GM19238 (cell line): Measurements from ENCODE around the gene POLA1.

ENCODE experiments used
- DNase-seq: peaks from one replicate; pipeline ENCODE4 v3.0.0; 2011; ENCODE audit warnings: low spot score; ENCODE audit not compliant: insufficient read length

POLA1 gene

DNA sequence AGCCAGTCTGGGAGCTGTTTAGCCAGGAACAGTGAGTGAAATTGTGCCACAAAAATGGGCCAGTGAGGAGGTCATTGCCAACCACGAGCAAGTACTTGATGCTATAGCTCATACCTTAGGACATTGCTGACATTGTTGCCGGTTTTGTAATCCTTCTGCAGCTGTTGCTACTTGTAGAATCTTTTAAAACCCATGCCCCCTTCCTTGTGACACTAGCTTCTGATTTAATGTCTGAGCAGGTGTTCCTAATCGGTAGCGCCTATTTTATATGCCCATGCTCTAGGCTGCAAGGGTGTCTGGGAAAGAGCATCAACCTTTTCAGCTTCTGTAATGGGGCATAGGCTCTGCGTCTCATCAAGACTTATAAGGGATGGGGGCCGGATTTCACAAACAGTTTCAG, 2.6 kb downstream of the POLA1 start:
- DNase-seq: no peak

DNA sequence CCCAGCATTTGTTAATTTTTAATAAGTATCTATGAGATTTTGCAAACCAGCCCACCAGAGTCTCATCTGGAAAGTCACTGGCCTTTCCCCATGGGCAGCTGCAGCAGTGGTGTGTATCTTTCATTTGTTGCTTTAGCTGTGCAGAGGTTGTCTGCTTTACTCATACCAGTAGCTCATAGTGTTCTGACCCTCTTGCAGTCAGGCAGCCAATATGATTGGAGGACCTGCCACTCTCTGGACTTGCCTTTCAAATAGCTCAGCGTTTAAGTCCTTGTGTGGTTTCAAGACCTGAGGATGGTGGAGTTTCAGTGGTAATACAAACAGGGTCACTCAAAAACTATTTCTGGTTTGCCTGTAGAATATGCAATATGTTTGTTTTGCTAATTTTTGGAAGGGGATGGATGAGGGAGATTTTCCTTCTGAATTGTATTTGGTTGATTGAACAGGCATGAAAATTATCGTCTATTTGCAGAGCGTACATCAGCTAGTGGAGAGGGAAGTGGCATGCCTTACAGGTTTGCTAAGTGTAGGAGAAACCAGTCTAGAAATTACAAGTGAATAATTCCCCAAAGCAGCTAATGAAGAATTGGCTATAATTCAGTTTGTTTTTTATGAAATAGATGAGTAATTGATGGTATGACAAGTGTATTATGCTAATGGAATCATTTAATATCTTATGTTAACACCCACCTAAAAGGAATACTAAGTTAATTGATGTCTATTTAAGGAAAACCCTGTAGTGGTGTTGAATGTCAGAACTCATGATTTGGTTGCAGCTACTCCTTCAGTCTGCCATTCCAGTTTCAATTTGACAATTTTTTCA, 8.9 kb downstream of the POLA1 start:
- peak; percentile 19 for DNase-seq

DNA sequence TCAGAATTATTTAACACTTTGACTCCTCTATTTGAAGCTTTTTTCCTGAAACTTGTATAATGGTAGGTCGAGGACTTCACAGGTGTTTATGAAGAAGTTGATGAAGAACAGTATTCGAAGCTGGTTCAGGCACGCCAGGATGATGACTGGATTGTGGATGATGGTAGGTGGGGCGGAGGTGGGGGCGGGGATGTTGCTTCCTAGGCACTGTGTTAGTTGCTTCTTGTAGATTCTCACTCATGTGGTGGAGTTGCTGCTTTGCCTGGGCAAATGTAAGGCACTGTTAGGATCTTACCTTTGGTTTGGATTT, 9.4 kb downstream of the POLA1 start:
- DNase-seq: no peak

DNA sequence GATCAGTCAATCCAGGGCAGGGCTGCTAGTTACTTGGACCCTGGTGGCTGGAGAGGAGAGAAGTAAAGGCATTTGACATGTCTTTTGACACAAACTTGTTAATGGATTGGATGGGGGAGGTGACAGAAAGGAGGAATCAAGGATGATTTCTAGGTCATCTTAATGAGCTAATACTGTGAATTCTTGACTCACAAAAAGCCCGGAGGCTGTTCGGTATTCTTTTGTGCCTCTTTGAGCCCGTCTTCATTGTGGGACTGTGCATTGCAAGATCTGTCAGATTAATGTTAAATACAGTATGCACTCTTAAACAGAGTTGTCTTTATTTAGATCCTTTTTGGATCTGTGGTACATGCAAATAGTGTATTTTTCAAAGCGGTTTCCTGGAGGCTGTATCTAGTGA, 25.1 kb downstream of the POLA1 start:
- DNase-seq: no peak

DNA sequence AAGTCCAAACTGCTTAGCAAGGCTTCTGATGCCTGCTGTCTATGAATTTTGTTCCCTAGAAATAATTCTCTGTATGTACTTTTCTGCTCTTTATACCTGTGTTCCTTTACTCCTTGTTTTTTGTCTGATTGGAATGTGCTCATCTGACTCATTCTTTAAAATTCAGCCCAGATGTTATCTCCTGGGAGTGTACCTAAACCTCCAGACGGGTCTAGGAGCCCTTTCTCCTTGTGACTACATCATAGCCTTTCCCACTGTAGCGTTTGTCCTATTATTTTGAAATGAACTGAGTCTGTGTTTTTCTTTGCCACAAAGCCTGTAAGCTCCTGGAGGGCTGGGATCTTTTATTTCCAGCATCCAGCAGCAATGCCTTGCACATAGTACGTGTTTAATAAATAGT, 26.3 kb downstream of the POLA1 start:
- no peak for DNase-seq

DNA sequence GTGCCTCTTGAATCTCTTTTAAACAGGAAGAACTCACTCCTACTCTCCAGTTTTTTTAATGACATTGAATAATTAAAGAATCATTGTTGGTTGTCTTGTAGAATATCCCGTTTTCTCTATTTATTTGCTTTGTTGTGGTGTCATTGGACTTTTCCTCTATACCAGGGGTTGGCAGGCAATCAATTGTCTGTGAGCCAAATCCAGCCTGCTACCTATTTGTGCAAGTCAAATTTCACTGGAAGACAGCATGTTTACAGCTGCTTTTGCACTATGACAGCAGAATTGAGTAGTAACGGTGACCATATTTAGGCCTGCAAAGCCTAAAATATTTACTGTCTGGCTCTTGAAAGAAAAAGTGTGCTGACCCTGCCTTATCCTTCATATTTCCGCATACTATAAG, 34.8 kb downstream of the POLA1 start:
- no peak for DNase-seq

DNA sequence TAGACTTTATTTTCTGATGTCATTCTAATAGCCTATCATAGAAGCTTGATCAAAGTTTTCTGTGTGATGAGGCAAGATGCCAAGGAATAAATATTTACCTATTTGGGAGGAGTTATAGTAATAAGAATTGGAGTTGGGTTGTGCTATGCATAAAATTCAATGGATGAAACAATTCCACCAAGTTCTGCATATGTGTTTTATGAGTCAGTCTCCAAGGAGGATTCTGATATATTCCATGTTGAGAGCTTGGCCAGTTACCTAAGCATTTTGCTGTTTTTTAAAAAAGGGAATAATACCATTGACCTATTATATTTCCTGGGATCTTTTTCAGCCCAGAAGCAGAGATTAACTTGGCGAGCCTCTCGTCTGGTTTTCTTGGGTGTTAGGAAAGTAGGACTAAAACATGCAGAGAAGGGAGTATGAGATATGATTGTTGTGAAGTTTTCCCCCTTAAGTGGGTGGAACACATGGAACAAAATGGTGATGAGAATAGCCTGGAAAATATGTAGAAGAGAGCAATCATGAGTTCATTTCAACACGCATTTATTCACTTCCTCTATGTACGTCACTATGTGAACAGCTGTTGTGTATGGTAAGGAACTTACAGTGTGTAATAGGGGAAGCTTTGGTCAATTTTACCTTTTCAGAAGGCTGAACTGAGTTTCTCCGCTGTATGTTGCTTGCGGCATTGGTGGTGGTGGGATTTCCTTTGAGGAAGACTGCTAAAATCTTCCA, 39.2 kb downstream of the POLA1 start:
- DNase-seq: no peak

DNA sequence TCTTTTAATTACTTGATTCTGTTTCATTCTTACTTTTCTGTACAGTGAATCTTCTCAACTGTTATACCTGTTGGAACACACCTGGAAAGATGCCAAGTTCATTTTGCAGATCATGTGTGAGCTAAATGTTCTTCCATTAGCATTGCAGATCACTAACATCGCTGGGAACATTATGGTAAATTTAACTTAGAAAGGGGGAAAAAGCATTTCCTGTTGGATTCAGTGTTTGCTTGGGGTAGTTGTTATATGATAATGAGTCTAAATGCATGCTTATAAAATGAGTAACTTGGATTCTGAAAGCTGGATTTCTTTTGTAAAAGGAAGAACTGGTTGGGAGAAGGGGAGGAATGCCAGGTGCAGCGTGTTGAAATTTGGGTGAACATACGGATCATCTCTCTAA, 47.6 kb downstream of the POLA1 start:
- no peak for DNase-seq

DNA sequence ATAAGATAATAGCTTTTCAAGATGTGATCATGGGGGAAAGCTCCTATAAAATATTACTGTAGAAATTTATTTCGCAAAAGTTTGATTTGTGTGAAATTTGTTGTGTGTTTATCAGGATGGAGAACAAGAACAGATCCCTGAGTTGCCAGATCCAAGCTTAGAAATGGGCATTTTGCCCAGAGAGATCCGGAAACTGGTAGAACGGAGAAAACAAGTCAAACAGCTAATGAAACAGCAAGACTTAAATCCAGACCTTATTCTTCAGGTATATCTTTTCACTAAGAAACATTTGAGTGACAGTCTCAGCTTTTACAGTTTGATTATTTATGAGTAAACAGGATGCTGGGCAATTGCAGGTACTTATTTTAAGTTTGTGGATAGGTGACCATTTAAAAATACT, 54.5 kb downstream of the POLA1 start:
- no peak for DNase-seq

DNA sequence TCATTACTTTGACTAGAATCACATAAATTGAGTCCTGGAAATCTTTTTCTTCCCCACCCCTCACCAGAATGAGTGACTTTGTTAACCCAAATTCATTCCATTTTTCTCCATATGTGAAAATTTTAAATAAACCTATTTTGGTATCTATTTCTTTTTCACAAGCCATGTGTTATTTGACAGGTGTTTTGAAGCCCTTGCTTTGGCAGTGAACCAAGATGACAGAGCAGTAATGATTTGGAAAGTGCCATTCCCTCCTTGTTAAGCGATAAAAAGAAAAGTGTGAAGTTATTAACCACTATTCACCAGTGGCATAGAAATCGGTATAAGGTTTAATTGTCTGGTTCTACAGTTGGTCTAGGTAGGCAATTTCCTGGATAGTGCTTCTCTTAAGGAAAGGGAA, 66.1 kb downstream of the POLA1 start:
- no peak for DNase-seq

DNA sequence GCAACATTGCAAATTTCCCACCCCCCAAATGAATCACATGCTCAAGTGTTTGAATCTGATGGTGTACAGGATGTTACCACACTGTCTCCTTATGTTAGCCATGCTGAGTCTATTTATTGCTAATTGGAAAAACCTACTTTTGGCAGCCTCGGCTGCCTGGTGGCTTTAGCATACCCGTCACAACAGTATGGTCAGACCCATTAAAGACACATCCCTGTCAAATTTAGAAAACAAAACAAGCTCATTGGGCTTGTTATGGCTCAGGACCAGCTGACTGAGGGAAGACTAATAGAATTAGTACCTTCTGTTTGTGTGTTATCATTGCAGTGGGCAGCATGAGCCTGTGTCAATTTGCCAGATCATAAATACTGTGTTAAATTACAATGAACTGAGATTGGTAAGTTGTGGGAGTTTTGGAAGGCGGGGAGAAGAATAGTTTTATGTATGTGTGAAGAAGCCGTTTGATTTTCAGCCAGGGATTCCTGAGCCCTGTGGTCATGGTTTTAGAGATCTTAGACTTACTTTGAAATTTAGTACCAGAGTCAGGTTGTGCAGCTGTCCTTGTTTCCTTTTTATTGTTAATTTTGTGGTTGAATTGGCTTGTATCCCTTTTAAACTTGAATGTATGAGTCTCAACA, 66.8 kb downstream of the POLA1 start:
- no peak for DNase-seq

DNA sequence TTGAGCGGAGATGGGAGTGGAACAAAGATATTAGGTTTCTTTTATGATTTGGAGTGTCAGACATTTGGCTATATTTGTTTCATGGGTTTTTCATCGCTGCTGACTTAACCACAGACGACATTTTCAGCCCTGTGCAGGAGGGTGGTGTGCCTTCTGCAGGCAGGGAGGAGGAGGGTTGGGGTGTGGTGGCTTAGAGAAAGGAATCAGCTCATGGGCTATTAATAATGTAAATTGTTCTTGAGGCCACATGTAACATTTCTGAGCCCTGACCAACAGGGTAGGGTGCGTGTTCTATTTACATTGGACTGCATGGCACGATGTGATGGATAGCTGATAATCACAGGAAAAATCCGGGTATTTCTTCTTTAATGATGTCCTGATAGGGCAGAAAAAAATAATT, 67.6 kb downstream of the POLA1 start:
- no peak for DNase-seq

DNA sequence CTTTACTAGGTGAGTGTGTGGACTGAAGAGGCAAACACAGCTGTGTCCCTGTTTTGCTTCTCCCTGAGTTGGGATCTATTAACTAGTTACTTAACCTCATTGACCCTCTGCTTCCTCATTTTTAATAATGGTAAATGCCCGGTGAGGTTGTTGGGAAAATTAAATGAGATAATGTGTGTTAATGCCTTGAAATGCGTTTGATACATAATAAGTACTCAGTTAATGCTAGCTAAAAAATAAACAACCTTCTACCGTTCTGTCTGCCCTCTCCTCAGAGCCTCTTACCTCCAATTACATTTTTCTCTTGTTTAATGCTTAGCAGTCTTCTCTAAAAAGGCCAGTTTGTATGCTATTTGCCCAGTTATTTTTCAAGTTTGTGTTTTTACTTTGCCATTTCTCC, 70.3 kb downstream of the POLA1 start:
- no peak for DNase-seq

DNA sequence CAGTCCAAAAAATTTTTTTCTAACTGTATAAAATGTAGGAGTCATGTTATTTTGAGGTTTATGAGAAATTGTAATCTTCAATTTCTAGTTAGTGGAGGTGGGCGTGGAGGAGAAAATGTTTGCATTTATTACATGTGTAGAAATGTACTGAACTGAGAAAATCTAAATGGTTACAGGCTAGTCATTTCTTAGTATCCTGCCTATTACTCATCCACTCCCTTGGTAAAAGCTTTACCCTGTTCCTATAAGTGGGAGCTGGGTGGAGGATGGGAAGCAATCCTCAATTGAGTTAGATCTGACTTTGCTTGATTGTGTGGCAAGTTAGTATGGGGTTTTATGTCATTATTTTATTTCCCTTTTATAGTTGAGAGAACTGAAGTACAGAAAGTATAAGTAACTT, 73.8 kb downstream of the POLA1 start:
- DNase-seq: no peak

DNA sequence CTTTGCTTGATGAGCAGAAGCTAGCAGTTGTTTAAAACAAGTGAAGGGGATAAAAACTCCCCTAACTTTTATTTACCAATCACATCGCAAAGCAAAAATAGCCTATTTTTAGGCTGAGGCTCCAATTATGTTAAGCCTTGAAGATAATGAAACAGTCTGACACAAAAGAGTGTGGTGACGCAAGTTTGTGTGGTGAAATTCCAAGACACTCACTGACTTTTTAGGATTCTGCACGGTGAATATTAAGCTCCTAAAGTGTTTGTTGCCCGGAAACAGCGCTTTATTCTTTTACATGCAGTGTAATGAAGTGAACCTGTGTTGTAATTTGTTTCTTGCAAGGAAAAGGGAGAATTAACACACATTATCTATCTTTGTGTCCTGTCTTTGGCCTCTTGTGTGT, 74.8 kb downstream of the POLA1 start:
- no peak for DNase-seq

DNA sequence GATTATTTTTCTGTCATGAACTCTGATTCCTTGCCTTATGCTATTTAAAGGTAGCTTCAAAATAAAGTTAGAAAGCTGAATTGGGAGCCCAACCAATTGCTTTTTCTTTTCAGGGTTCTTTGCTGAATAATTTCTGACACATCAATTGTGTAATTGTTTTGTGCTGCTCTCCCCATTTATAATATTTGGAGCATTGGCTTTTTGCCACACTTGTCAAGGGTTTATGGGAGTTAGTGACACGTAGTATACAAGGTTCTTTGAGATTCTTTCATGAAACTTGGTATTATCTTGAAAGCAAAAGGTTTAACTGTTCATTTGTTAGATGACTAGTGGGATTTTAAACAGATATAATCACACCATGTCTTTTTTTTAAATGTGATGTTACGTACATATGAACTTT, 80.9 kb downstream of the POLA1 start:
- DNase-seq: no peak

DNA sequence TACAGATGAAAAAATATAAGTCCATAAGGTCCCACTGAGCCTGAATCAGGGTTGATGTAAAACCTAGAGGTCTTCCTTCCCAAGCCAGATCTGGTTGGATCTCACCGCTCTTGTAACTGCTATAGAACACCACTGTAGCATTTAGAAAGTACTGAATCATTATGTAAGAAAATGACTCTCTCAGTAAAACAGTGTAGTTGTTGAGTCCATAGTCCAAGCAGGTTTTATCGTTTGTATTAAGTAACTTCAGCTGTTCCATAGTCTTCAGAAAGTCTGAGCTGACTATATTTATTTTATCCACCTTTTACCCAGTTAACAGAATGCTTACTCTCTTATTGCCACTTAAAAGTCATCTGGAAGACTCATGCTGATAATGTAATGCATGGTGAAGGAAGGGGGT, 82.2 kb downstream of the POLA1 start:
- no peak for DNase-seq

DNA sequence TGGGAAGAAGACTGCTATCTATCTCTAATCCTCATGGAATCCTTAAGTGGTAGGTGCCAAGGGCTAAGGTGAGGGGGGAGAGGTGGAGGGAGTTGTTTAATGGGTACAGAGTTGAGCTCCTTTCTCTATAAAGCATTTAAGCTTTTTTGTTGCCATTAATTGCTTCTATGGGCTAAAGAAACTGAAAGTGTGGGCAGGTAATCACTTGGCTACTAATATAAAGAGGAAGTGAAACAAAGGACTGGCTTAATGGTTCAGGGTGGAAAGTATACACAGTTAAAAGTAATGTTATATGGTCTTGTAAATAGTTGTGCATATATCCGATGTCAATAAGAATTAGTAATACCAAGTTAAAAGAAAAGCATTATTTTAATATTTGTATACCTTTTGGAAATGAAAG, 83.9 kb downstream of the POLA1 start:
- DNase-seq: peak; percentile 17

DNA sequence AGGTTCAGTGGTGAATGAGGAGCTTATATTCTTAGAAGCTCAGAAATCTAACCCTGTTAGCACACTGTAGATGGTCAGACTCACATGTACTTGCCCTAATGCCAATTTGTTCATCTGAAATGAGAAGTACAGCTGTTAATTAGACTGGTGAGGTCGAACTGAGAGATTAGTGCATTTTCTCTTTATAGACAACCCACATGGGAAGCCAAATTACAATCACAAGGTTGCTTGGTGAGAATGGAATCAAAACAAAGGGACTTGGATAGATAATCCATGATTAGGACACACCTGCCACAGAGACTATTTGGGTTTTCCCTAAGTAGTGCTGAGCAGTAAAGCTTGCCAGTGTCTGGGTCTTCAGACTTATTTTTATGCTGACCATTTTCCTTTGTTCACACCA, 88.3 kb downstream of the POLA1 start:
- no peak for DNase-seq

DNA sequence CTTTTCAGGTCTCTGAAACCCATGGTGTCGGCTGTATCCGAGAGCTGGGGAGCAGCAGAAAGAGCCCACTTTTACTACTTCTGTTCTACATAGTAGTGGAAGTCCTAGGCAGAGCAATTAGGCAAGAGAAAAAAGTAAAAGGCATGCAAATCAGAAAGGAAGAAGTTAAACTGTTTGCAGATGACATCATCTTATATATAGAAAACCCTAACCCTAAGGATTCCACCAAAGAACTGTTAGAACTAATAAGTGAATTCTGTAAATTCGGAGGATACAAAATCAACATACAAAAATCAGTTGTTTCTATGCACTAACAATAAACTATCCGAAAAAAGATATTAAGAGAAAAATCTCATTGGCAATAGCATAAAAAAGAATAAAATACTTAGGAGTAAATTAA, 95.3 kb downstream of the POLA1 start:
- DNase-seq: no peak

DNA sequence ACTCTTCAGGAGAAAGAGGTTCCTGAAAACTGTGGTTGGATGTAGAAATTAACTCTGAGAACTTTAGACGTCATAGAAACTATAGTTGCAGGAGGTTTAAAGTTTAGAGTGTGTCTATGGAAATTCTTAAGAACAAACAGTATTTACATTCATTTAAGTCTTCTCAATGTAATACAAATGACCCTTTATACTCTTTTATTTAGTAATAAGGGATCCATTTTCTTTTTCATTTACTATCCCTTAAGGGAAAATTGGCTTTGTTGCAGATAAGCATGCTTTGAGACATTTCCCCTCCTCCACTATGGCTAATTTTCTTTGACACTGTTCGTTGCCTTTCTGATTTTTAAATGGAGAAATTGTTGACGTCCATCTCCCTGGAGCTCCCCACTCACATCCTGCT, 96.4 kb downstream of the POLA1 start:
- DNase-seq: no peak

DNA sequence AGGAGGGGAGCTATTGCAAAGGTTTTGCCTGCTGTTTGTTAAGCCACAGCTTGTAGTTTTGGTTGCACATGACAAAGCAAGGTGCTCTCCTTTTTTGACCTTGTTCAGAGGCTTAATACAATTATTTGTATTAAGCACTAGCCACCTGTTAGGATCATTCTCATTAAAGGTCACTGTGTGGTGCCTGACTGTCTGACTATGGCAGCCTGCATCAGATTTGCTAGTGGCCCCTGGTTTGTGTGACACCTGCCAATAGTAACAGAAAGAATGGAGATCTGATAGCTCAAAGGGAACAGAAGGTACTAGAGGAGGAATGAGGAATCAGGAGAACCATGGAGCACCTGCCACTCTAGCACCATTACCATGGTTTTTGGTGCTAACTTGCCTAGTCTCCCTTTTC, 102.5 kb downstream of the POLA1 start:
- DNase-seq: no peak

DNA sequence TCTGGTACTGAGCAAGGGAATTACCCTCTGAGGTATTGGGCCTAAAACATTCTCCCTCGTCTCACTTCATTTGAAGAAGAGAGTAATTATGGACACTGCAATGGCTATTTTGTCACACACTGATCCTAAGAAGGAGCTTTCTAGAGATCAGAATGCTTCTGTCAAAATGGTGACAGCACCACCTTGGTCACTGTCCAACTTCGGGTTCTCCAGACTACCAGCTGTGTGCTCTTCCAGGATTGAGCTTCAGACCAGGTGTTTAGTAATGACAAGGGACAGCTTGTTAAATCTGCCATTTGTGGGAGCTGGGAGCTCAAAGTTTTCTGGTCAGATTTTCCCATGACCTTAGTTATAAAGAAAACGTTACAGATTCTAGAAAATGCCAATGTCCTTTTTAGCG, 105.4 kb downstream of the POLA1 start:
- no peak for DNase-seq
